Panc1 (cell line): Measurements from ENCODE around the gene GCH1. TPM values are rescaled to one million over a fixed set of nuclear protein-coding genes. Genes with fewer than 3 reads are reported as not detected.

ENCODE experiments used
- ATAC-seq: fragments of 200-7000 bp; cut with Tn5 transposase; 2 replicates; pipeline ENCODE4 v1.9.1; 2020; ENCODE audit warnings: mild to moderate bottlenecking, moderate library complexity
- BruUV-seq: library from RNA; stranded (reverse); fragments of 400-500 nt; replicated peaks from 2 replicates; lab custom pipeline; 2021; lab: Mats Ljungman, UMichigan
- CTCF ChIA-PET: fragments of 300-600 bp; sonication (Branson Sonifier 250); formaldehyde crosslinking; loops from one replicate; lab custom pipeline; 2022; ENCODE audit warnings: antibody characterized with exemption; lab: Charles Lee
- POLR2A ChIA-PET: fragments of 300-600 bp; sonication (Branson Sonifier 250); formaldehyde crosslinking; loops from one replicate; lab custom pipeline; 2022; ENCODE audit warnings: antibody characterized with exemption; lab: Charles Lee
- DNase-seq: peaks from one replicate; pipeline ENCODE4 v3.0.0-alpha.2; 2010; ENCODE audit warnings: low read depth, low spot score
- H3K27ac ChIP-seq: 2 replicates; pipeline ENCODE4 v1.5.1; 2011; ENCODE audit warnings: mild to moderate bottlenecking, low read length, inconsistent platforms
- H3K27me3 ChIP-seq: fragments of 200-500 bp; sonication (Bioruptor generic); 2 replicates; pipeline ENCODE4 v1.6.0; 2014; ENCODE audit warnings: low read length, inconsistent platforms; ENCODE audit not compliant: control insufficient read depth, insufficient read depth
- H3K36me3 ChIP-seq: fragments of 200-500 bp; sonication (Bioruptor generic); 2 replicates; pipeline ENCODE4 v1.5.1; 2014; ENCODE audit warnings: inconsistent platforms, mild to moderate bottlenecking, low read length, moderate library complexity; ENCODE audit not compliant: control insufficient read depth, insufficient read depth
- H3K4me1 ChIP-seq: 2 replicates; pipeline ENCODE4 v1.5.1; 2011; ENCODE audit warnings: inconsistent platforms, mild to moderate bottlenecking, low read length, moderate library complexity; ENCODE audit not compliant: control insufficient read depth, insufficient read depth
- H3K4me3 ChIP-seq, 2 experiments: 2 replicates each; pipeline ENCODE4 v1.5.1; 2011 to 2012; ENCODE audit warnings: low read depth in 2 of 2, low read length in 2 of 2, mild to moderate bottlenecking in 2 of 2, inconsistent platforms in 1 of 2, moderate library complexity in 1 of 2
- H3K9me3 ChIP-seq: fragments of 200-500 bp; sonication (Bioruptor generic); 2 replicates; pipeline ENCODE4 v1.5.1; 2014; ENCODE audit warnings: low read depth, mild to moderate bottlenecking, inconsistent platforms, low read length, moderate library complexity; ENCODE audit not compliant: control insufficient read depth, insufficient read depth
- CTCF ChIP-seq: fragments of 450-650 bp; IDR thresholded peaks from 2 replicates; pipeline ENCODE4 v1.5.1; 2017; ENCODE audit warnings: mild to moderate bottlenecking
- POLR2AphosphoS5 ChIP-seq: IDR thresholded peaks from 2 replicates; pipeline ENCODE4 v1.6.1; 2012; ENCODE audit warnings: mild to moderate bottlenecking, low read depth, low read length, moderate library complexity
- REST ChIP-seq, 2 experiments: IDR thresholded peaks; 2 replicates each; pipeline ENCODE4 v1.6.1; 2011 to 2012; ENCODE audit warnings: low read depth in 2 of 2, control low read depth in 1 of 2, low read length in 1 of 2, mild to moderate bottlenecking in 1 of 2, moderate library complexity in 1 of 2; ENCODE audit not compliant: insufficient read depth in 1 of 2
- SIN3A ChIP-seq: IDR thresholded peaks from 2 replicates; pipeline ENCODE4 v1.6.1; 2012; ENCODE audit warnings: low read depth, mild to moderate bottlenecking, low read length, moderate library complexity, borderline replicate concordance; ENCODE audit not compliant: insufficient read depth
- TCF7L2 ChIP-seq: IDR thresholded peaks from 2 replicates; pipeline ENCODE4 v1.6.1; 2011; ENCODE audit warnings: mild to moderate bottlenecking, low read depth, low read length, inconsistent platforms
- in situ Hi-C: cut with HindIII; loops from 2 replicates; pipeline ENCODE4 v1.10.0; 2016; ENCODE audit warnings: low sequenced_read_pairs, low pct_unique_long_range_greater_than_20kb
- intact Hi-C: fragments of 100-400 bp; cut with micrococcal nuclease; formaldehyde crosslinking; loops from one replicate; pipeline ENCODE4 v1.10.0; 2022; ENCODE audit not compliant: unreplicated experiment
- total RNA-seq: library from RNA; stranded (reverse); gene quantifications from one replicate; pipeline ENCODE4 v1.2.1, GENCODE V29; 2021; ENCODE audit not compliant: unreplicated experiment

GCH1 gene
- total RNA-seq, 1 experiment from 2014 or later: 3.6 TPM

DNA sequence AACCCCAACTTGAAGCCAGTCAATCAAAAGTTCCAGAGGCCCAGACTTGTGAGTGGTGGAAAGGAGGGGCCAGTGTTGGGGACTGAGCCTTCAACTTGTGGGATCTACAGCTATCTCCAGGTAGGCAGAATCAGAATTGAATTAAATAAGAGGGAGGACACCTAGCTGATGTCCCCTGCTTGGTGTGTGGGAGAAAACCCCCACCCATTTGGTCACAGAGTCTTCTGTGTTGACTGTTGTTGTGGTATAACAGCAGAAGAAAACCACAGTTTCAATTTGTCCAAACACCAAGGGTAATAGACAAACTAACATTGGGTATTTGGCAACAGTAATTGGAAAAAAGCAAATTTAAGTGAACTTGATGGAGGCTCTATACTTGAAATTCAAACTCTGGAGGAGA lies 3.4 kb upstream of the GCH1 start:
- Histone ChIP-seq H3K36me3 (no peaks in the 10 kb centered on the region; the same call in 1 of the 2 replicates), H3K27ac (no peak overlapping the region), H3K4me1 (peaks cover 2% of the 10 kb centered on the region; the same call in 1 of the 2 replicates), H3K4me3 (no peak overlapping the region), H3K9me3 (no peaks in the 10 kb centered on the region), H3K27me3 (no peaks in the 10 kb centered on the region)
- no peak for ATAC-seq
- in situ Hi-C loops: no loop called here
- ChIA-PET POLR2A (no interaction called here), CTCF (no interaction called here)
- TF ChIP-seq CTCF: no peak
- no peak for TF ChIP-seq REST (IDR thresholded peaks at IDR 0.05; ENCODE audit: insufficient read depth in 1 of 2, low read depth in 2 of 2, low read length in 1 of 2)
- no peak for TF ChIP-seq TCF7L2
- no peak for TF ChIP-seq SIN3A
- TF ChIP-seq POLR2AphosphoS5: no peak
- no peak for DNase-seq
- intact Hi-C loops: no loop called here
- BruUV-seq: no TSS peak

DNA sequence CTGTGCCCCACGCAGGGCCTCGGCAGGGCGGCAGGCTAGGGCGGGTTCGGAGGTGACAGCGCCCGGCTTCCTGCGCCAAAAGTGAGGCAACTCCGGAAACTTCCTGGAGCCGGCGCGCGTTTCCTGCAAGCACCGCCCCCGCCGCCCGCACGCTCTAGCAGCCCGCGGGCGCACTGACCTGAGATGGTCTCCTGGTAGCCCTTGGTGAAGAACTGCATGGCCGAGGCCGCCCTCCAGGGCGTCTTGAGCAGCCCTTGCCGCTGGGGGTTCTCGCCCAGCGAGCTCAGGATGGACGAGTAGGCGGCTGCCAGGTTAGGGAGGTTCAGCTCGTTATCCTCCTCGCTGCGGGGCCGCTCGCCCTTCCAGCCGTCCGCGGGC lies 494 bp downstream of the GCH1 start:
- Histone ChIP-seq H3K9me3 (no peaks in the 10 kb centered on the region), H3K27ac (0 out of 2 replicates have a peak overlapping the region, but pooled peaks have one; percentile 51), H3K4me1 (peaks cover 4% of the 10 kb centered on the region; the same call in 1 of the 2 replicates), H3K4me3 (peak overlapping the region; percentile 70 to 72), H3K27me3 (no peaks in the 10 kb centered on the region), H3K36me3 (no peaks in the 10 kb centered on the region; the same call in 1 of the 2 replicates)
- TF ChIP-seq CTCF: no peak
- no peak for TF ChIP-seq POLR2AphosphoS5
- TF ChIP-seq SIN3A: no peak
- TF ChIP-seq TCF7L2: no peak
- TF ChIP-seq REST (IDR thresholded peaks at IDR 0.05; ENCODE audit: insufficient read depth in 1 of 2, low read depth in 2 of 2, low read length in 1 of 2): no peak
- in situ Hi-C loops: no loop called here
- no TSS peak for BruUV-seq
- intact Hi-C loops: no loop called here
- DNase-seq: no peak
- CTCF ChIA-PET: no interaction called here
- peak; percentile 84 for ATAC-seq
- POLR2A ChIA-PET: no interaction called here
